PFSK-1 (cell line): ENCODE data around the gene SCN4B.

Experiments used
- POLR2AphosphoS5 ChIP-seq: IDR thresholded peaks from 2 replicates; pipeline ENCODE4 v1.6.1; 2012; ENCODE audit warnings: low read depth, mild to moderate bottlenecking, control low read depth, low read length, moderate library complexity
- SIN3A ChIP-seq: IDR thresholded peaks from 2 replicates; pipeline ENCODE4 v1.6.1; 2012; ENCODE audit warnings: mild to moderate bottlenecking, low read length, moderate library complexity, borderline replicate concordance; ENCODE audit not compliant: insufficient read depth

GRCh38 chr11:118136801-118137200 is 15.8 kb downstream of the SCN4B start:
- TF ChIP-seq POLR2AphosphoS5 (no peak), SIN3A (no peak)
